ENCODE measurements around the gene GFOD1. TPM values are rescaled to one million over a fixed set of nuclear protein-coding genes. Genes with fewer than 3 reads are reported as not detected.
A peak's percentile ranks its signal among the peaks of the same experiment; 100 is the strongest.
"Not testable (repeated sequence)": the region's sequence is repeated elsewhere in the genome, so short reads cannot be mapped to it uniquely, and the experiment has no call there.

GFOD1 gene
- total RNA-seq, 1 donor from 2014 or later, result 16.0 TPM

DNA sequence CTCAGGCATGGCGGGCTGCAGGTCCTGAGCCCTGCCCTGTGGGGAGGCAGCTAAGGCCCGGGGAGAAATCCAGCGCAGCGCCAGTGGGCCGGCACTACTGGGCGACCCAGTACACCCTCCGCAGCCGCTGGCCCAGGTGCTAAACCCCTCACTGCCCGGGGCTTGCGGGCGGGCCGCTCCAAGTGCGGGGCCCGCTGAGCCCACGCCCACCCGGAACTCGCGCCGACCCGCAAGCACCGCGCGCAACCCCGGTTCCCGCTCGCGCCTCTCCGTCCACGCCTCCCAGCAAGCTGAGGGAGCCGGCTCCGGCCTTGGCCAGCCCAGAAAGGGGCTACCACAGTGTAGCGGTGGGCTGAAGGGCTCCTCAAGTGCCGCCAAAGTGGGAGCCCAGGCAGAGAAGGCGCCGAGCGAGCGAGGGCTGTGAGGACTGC lies 23.8 kb upstream of the GFOD1 start:
- not testable (repeated sequence) for DNase-seq

DNA sequence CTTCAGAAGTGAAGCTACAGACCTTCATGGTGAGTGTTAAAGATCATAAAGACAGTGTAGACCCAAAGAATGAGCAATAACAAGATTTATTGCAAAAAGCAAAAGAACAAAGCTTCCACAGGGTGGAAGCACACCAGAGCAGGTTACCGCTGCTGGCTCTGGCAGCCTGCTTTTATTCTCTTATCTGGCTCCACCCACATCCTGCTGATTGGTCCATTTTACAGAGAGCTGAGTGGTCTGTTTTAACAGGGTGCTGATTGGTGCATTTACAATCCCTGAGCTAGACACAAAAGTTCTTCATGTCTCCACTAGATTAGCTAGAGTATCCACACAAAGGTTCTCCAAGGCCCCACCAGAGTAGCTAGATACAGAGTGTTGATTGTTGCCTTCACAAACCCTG lies 23.0 kb upstream of the GFOD1 start:
- not testable (repeated sequence) for DNase-seq

DNA sequence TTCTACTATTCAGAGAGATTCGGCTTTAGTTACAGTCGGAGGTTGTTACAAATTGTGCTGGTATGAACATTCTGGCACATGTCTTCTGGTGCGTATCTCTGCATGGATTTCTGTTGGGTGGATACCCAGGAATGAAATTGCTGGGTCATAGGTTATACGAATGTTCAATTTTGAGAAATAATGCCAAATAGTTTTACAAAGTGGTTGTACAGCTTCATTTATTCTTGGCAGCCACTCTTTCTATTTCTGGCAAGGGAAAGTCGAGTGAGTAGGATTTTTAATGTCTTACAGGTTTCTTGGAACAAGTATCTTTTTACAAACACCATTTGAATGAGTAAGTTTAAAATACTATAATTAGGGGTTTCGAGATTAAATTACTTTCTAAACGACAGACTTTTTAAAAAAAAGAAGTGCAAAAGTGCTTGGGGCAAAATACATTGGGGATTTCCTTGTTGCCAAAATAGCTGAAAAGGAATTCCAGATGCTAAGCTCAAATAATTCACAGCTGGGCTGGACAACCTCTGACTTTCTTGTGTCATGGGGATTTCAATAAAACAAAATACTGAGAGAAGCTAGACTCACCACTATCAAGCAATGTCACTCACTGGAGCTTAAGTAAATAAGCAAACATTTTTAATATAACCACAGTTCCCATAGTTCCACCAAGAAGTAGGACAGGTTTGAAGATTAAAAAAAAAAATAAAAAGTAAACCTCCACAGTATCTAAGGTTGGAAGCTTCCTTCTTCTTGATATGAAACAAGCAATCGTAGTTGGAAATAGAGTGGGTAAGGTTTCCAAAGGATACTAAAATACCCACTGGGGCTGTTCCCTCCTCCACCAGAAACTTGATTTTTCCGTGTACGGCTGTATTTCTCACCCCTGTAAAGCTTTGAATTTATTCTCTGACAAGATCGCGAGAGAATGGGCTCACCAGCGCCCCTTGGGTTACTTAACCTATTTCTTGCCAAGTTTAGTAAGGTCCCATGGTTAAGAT lies 21.6 kb upstream of the GFOD1 start:
- peak; percentile 88 for DNase-seq

DNA sequence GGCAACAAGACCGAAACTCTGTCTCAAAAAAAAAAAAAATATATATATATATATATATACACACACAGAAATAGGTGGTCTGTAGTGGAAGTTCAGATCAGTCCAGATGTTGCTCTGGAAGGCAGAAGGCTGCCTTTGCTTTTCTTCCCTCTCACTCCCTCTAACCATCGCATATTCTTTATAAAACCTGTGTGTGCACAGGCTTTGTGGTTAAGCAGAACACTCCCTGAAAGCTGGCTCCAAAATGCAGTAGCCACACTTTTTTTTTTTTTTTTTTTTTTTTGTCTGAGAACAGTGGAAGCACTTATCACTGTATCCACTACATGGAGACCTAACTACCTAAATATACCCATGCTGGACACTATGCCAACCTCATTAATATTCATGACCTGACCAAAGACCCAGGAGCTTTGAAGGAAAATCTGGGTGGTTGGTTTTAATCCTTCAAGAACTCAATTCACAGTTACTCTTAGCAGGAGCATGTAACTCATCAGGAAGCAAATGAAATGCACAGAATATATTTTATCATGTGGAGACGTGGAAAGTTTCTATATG lies 20.0 kb upstream of the GFOD1 start:
- peak; percentile 40 for DNase-seq

DNA sequence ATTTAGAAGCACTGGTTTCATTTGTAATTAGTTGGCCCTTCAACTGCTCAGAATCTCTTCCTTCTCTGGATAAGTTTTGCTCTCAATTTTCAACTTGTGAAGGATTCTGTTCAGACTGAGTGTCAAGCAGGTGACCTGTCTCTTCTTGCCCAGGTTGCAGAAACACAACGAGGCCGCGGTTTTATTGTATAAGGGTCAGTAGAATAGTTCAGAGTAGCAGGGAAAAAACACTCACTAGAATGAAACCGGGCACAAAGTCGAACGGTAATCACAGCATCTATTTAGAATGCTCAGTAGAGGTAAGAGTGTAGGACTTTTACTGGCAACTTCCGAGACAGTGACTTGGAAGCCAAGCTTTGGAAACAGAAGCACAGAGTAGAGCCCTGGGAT lies 17.9 kb upstream of the GFOD1 start:
- DNase-seq, result no peak

DNA sequence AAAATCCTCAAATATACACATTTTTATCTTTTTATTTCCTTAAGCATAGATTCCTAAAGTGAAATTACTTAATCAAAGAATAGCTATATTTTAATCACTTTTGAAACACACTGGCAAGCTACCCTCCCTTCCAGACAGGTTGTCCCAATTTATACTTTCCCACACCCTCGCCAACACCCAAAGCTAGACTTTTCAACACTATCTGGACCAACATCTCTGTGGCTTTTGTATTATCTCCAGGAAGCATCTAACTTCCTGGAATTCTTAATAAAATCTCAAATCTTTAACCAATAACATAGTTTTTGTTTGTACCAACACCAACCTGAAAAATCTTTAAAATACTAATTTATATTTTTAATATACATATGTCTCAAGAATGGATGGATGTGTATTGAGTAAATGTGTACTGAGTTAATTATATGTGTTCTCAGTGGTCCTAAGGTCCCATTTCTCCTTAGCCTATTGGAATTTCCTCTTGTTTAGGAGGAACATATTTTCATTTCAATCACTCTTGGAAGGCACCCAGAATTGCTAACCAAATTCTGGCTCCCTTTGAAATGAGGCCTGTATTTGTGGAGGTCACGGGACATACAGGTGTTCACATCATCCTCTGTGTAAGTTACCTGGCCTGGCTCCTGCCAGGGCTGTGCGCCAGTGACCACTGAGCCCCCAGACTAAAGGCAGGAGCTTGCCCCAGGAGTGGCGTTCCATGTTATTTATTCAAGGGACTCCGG lies 17.4 kb upstream of the GFOD1 start:
- DNase-seq, result peak; percentile 20

DNA sequence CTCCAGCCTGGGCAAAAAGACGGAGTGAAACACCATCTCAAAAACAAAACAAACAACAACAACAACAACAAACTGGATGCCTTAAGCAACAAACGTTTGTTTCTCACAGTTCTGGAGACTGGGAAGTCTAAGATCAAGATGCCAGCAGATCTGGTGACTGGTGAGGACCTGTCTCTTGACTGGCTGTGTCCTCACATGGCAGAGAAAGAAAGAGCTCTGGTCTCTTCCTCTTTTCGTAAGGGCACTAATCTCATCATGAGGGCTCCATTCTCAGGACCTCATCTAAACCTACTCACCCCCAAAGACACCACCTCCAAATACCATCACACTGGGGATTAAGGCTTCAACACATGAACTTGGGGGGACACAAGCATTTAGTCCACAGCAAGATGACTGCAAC lies 13.5 kb upstream of the GFOD1 start:
- no peak for DNase-seq

DNA sequence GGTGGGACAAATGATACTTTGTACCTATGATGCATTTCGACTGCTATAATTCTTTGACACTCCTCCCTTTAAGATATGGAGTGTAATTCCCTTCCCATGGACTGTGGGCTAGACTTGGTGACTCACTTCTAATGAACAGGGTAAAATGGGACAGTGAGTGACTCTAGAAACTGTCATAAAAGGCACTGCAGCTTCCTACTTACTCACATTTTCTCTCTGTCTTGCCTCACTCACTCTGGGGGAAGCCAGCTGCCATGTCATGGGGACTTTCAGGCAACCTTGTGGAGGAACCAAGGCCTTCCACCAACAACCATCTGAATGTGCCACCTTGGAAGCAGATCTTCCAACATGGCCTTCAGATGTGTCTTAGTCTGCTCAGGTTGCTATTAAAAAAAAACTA lies 12.9 kb upstream of the GFOD1 start:
- DNase-seq, result no peak

DNA sequence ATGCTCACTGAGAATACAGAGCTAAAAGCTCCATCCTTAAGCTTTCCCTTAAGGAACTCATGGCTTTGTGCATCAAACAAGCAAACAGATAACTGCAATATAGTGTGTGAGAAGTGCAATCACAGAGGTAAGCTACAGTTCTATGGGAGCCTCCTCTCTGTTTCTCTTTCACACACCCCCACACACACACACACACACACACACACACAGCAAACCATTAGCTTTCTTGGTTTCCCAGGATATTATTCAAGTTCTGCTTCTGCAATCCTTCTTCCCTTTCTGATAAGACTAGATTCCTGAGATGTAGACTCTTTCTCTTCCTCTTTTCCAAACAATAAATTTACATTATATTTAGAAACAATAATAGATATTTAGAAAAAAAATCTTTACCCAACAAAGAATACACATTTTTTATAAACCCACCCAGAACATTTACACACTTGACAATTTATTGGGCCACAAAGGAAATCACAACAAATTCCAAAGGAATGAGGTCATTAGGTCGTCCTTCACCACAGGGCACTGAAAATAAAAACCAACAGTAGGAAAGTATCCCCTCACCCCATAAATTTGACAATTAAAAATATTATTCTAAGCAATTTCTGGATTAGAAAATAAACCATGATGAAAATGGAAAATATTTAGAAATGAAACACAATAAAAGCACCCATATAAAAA lies 9.3 kb upstream of the GFOD1 start:
- DNase-seq, result no peak

DNA sequence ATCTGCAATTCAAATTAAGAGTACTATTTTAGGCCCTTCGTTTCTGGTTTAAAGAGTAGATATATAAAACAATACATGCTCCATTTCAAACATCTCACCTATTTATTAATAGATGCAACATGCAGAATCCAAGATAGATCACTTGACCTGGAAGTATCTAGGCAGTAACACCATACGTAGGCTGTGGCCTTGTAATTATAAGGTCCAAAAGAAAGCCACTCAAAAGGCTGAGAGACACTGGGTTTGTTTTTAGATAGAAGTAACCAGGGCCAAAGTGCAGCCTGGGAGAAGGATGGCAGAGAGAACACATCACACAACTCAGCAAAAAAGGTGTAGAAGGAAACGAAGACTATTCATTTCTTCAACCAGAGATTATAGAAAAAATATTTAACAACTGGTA lies 8.4 kb upstream of the GFOD1 start:
- DNase-seq, result no peak

DNA sequence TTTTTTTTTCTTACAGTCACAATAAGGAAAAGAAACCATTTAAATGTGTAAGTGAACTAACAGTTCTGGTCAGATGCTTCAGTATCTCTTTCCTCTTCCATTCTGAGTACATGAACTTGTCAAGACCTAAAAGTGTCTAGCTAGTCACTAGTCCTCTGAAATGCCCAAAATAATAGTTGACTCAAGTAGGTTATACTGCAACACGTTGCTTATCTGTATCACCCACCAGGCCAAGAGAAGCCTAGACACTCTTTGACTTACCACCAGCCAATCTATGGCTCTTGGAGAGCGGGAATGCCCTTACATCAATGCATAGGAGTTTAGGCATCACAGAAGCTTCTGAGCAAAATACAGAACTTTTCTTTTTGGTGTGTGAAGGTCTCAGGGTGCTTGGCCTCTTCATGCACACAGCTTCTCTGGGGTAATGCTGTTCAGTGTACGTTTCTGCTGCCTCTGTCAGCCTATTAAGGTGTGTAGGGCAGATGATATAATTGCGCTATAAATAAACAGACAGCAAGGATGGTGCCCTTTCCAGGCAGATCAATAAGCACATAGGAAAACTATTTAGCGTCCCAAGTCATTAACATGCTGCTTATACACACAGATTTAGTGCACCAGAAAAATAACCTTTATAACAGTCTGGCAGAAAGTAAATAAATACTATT lies 7.8 kb upstream of the GFOD1 start:
- no peak for DNase-seq

DNA sequence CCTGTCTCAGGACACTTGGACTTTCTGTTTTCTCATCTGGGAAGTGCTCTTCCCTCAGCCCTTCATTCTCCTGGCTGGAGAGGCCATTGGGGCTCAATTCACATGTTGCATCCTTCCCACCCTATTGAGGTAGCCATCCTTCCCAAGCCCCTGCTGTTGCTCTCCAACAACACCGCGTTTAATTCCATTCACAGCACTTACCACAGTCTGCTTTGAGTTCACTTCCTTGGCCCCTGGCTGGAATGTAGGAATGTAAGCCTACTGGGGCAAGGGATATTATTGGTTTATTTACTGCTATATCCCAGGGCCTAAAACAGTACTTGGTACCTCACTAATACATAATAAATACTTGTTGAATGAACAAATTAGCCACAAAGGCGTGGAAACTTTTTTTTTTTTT lies 6.7 kb upstream of the GFOD1 start:
- no peak for DNase-seq

DNA sequence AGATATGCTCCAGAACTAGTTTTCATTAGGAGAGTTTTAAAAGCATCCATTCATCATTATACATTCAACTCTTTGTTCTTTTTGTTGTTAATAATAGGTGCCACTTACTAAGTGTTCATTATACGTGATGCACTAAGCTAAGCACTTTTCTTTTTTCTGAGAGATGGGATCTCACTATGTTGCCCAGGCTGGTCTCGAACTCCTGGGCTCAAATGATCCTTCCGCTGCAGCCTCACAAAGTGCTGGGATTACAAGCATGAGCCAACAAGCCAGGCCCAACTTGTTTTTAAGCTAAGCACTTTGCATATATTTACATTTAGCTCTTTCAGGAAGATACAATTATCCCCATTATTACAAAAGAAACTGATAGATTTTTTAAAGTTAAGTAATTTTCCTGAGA lies 5.7 kb upstream of the GFOD1 start:
- DNase-seq, result no peak

DNA sequence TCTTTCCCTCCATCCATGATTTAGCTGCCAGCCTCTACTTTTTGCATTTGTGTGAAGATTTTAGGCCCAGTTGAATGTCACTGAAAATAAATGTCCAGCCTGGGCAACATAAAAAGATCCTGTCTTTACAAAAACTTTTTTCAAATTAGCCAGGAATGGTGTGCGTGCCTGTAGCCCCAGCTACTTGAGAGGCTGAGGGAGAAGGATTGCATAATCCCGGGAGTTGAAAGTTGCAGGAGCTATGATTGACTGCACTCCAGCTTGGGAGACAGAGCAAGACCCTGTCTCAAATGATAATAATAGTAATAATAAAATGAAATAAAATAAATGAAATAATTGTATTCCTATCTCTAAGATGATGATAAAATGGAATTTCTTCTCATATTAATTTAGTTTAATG lies 5.0 kb upstream of the GFOD1 start:
- no peak for DNase-seq

DNA sequence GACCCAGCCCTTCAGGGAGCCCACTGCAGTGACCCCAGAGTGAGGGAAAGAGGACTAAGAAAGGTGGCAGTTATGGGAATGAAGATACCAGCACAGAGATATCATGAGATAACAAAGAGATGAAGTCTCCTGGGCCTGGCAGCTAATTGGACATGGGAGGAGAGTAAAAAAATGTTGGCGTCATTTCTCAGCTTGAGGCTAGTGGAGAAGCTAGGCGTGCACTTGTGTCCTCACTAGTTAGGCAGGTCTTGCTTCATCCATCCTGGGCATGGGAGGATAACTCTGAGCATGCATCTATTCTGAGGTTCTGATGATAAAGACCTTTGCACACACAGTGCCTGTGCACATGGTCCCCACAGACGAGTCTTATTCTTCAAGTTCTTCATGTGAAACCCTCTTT lies 4.1 kb upstream of the GFOD1 start:
- DNase-seq, result no peak

DNA sequence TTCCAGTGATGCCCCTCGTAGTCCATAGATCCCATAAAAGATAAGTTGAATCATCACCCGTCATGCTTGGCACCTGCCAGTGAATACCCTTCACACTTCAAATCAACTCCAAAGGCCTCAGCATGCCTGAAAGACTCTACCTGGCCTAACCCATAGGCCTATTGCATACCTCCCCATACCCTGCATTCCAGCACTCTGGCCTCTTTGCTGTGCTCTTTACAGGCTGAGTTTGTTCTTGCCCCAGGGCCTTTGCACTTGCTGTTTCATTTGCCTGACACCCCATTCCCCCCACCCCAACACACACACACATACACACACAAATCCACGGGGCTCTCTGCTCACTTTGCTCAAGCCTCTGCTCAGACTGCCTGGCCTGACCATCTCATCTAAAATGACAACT lies 3.0 kb upstream of the GFOD1 start:
- DNase-seq, result no peak

DNA sequence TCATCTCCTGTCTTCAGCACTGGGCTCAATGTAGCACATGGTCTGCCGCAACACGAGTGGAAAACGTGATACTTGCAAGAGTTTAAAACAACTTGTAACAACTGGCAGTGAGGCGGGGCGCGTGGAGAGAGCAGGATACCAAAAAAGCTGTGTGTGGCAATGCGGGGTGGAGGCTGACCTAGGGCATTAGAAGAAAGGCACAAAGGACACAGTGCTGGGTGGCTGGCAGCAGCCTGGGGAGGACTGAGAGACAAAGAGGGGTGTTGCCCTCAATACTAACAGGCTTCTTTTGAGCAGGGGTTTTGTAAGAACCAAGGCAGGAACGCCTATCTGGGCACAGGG lies 1.5 kb upstream of the GFOD1 start:
- DNase-seq, result peak; percentile 22

DNA sequence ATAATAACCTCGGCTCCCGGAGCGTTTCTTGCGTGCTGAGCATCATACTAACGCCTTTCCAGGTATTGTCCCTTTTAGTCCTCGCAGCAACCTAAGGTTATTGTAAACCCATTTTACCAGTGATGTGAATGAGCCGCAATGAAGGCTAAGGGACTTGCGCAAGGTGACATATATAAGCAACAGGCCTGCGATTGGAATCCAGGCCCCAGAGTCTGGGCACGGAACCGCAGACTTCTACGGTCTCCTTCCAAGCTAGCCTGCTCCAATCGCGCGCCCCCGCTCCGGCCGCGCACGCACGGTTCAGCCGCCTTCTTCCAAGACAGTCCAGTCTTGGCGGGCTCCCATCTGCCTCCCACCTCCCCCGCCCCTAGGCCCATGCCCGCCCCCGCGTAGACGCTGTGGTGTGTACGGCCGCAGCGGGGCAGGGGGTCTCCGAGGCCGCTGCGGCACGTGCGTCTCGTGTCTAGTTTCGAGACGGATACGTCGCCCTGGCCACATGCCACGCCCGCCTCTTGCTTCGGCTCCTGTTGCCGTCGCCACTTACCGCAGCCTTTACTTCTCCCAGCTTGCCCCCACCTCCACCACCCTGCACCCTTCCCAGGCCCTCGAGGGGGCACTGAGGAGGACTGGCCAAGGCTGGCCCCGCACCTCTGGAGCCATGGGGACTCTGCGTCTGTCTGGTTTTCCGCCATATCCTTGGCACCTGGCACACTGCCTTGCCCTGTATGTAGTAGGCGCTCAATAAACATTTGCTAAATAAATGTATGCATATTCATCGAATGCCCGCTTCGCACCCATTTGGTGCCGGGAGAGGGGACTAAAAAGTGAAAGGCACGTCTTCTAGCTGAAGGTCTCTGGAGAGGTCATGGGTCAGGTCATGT lies 855 bp upstream of the GFOD1 start:
- DNase-seq, result peak; percentile 71

DNA sequence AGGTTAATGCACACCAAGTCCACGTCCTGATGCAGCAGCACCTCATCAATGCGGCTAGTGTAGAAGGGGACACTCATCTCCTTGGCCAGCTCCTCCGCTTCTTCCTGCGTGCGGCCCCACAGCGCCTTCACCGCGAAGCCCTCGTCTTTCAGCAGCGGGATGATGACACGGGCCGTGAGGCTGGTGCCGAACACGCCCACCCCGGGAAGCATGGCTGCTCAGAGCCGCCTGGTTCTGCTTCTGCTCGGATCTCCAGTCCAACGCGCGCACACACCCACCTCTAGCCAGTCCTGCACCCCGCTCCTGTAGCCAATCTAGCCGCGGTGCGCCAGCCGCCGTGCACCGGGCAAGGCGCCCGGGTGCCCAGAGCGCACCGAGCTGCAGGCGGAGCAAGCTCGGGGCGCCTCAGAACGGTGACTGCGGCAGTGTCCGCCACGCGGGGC lies 700 bp downstream of the GFOD1 start:
- peak; percentile 58 for DNase-seq

DNA sequence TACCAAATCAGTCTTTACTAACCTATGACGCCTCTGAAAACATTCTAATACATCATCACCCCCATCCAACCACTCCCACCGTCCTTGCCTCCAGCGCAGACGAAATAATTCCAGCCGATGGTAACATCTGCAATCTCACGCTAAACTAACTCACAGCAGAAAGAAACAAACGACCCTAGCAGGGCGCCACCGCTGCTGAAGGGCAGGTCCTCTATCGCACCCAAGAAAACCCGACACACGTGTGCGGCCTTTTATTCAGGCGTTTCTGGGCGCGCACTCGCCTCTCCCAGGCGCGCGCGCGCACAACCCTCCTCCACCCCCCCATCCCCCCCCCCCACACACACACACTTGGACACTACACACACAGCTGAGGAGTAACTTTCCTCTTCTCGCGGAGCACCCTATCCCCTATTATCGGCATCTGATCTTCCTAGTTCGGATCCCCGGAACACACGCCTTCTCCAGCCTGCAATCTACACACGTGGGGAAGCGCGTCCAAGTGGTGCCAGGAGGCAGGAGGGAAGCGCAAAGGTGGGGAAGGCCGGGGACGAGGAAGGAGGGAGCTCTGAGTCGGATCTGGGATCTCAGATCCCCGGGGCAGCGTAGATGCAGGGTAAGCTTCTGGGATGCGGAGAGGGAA lies 1.4 kb downstream of the GFOD1 start:
- peak; percentile 62 for DNase-seq

Measured in tongue (tissue), 2 donors.